Parathyroid adenoma (tissue), 2 donors: ENCODE measurements around the gene HEXB.

Source experiments
- H2AFZ ChIP-seq: fragments of 300-600 bp; sonication (generic); one replicate; pipeline ENCODE4 v1.7.0; 2017; ENCODE audit warnings: antibody characterized with exemption, mild to moderate bottlenecking
- H3K27ac ChIP-seq: fragments of 300-600 bp; sonication (generic); one replicate; pipeline ENCODE4 v1.7.0; 2017
- H3K27me3 ChIP-seq: fragments of 300-600 bp; sonication (generic); one replicate; pipeline ENCODE4 v1.7.0; 2017; ENCODE audit warnings: low read length; ENCODE audit not compliant: control insufficient read depth, insufficient read depth
- H3K36me3 ChIP-seq: fragments of 300-600 bp; sonication (generic); one replicate; pipeline ENCODE4 v1.7.0; 2017; ENCODE audit warnings: low read length; ENCODE audit not compliant: control insufficient read depth, insufficient read depth
- H3K4me1 ChIP-seq: fragments of 300-600 bp; sonication (generic); one replicate; pipeline ENCODE4 v1.7.0; 2017; ENCODE audit warnings: control low read depth
- H3K4me2 ChIP-seq: fragments of 300-600 bp; sonication (generic); one replicate; pipeline ENCODE4 v1.7.0; 2017; ENCODE audit warnings: low read length
- H3K4me3 ChIP-seq: fragments of 300-600 bp; sonication (generic); one replicate; pipeline ENCODE4 v1.7.0; 2017; ENCODE audit warnings: low read depth, low read length
- H3K79me2 ChIP-seq: fragments of 300-600 bp; sonication (generic); one replicate; pipeline ENCODE4 v1.7.0; 2017; ENCODE audit warnings: control low read depth
- H3K9ac ChIP-seq: fragments of 300-600 bp; sonication (generic); one replicate; pipeline ENCODE4 v1.7.0; 2017; ENCODE audit warnings: mild to moderate bottlenecking
- H3K9me3 ChIP-seq: fragments of 300-600 bp; sonication (generic); one replicate; pipeline ENCODE4 v1.7.0; 2017; ENCODE audit warnings: low read length; ENCODE audit not compliant: control insufficient read depth
- TF ChIP-seq, protein P1 (sequence below): fragments of 300-600 bp; sonication (generic); IDR thresholded peaks from one replicate; pipeline ENCODE4 v1.7.0; 2017; ENCODE audit warnings: antibody characterized with exemption, mild to moderate bottlenecking
- donor health status: primary hyperparathyroidism.

The HEXB gene

DNA sequence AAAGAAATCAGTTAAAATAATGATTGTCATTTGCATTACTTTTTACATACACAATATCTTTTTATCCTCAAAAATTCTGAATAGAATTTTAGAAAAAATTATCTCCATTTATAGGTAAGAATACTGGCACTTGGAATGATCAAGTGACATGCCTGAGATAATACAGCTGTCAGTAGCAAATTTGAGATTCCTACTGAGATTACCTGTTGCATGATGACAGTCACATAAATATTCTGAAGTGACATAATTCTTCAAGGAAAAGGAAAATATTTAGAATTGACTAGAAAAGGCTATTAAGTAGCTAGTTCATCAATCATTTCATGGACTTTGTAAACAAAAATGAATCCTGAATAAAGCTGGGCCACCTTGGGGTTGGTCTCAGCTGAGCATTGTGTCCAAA, 29.3 kb upstream of the HEXB start:
- no peaks in the 10 kb centered on the region for H3K79me2 ChIP-seq
- no peaks in the 10 kb centered on the region for H3K27me3 ChIP-seq
- H3K36me3 ChIP-seq, result no peaks in the 10 kb centered on the region
- H3K9me3 ChIP-seq, result no peaks in the 10 kb centered on the region
- H3K27ac ChIP-seq, result no peak overlapping the region
- H2AFZ ChIP-seq, result no peak overlapping the region
- H3K9ac ChIP-seq, result no peak overlapping the region
- H3K4me1 ChIP-seq, result no peaks in the 10 kb centered on the region
- no peak overlapping the region for H3K4me2 ChIP-seq
- TF ChIP-seq, protein P1, sequence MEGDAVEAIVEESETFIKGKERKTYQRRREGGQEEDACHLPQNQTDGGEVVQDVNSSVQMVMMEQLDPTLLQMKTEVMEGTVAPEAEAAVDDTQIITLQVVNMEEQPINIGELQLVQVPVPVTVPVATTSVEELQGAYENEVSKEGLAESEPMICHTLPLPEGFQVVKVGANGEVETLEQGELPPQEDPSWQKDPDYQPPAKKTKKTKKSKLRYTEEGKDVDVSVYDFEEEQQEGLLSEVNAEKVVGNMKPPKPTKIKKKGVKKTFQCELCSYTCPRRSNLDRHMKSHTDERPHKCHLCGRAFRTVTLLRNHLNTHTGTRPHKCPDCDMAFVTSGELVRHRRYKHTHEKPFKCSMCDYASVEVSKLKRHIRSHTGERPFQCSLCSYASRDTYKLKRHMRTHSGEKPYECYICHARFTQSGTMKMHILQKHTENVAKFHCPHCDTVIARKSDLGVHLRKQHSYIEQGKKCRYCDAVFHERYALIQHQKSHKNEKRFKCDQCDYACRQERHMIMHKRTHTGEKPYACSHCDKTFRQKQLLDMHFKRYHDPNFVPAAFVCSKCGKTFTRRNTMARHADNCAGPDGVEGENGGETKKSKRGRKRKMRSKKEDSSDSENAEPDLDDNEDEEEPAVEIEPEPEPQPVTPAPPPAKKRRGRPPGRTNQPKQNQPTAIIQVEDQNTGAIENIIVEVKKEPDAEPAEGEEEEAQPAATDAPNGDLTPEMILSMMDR, result no peak
- no peak overlapping the region for H3K4me3 ChIP-seq

DNA sequence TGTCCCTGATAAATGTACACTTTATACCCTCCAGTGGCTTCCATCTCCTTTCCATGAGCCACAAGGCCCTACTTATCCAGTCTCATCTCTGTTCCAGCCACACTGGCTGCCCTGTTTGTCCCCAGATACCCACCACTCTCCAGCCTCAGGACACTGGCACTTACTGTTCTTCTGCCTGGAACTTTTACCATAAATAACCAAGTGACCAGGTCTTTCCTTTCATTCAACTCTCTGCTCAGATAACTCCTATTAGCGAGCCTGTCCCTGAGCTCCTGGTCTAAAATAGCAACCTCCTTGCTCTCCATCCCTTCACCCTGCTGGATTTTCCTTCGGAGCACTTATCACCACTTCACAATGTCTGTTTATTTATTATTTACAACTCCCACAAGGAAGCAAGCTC, 27.9 kb upstream of the HEXB start:
- Histone ChIP-seq H3K79me2 (no peaks in the 10 kb centered on the region), H3K9ac (no peak overlapping the region), H3K4me2 (no peak overlapping the region), H3K27me3 (no peaks in the 10 kb centered on the region), H3K36me3 (no peaks in the 10 kb centered on the region), H3K4me1 (no peaks in the 10 kb centered on the region), H3K9me3 (no peaks in the 10 kb centered on the region), H2AFZ (no peak overlapping the region), H3K4me3 (no peak overlapping the region), H3K27ac (no peak overlapping the region)
- TF ChIP-seq, protein P1, result no peak

DNA sequence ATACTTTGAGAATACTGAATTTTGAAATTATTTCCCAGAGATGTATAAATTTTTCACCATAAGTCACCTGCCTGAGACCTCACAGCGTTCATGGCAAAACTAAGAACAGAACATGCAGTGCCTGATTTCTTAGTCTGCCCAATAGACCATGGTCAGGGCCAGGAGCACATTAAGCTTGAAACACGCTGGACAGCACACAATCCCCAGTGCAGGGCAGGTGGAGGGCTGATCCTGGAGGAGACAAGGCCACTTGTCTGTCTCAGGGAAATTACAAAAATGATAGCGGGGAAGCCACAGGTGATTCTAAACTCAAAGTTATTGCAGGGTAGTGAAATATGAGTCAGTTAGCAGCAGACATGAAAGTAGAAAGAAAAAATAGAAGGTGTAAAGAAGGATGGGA, 25.9 kb upstream of the HEXB start:
- TF ChIP-seq, protein P1, result no peak
- H3K27me3 ChIP-seq, result no peaks in the 10 kb centered on the region
- no peaks in the 10 kb centered on the region for H3K4me1 ChIP-seq
- no peaks in the 10 kb centered on the region for H3K79me2 ChIP-seq
- no peaks in the 10 kb centered on the region for H3K9me3 ChIP-seq
- H3K36me3 ChIP-seq, result no peaks in the 10 kb centered on the region
- H2AFZ ChIP-seq, result no peak overlapping the region
- H3K9ac ChIP-seq, result no peak overlapping the region
- no peak overlapping the region for H3K4me2 ChIP-seq
- no peak overlapping the region for H3K4me3 ChIP-seq
- no peak overlapping the region for H3K27ac ChIP-seq

DNA sequence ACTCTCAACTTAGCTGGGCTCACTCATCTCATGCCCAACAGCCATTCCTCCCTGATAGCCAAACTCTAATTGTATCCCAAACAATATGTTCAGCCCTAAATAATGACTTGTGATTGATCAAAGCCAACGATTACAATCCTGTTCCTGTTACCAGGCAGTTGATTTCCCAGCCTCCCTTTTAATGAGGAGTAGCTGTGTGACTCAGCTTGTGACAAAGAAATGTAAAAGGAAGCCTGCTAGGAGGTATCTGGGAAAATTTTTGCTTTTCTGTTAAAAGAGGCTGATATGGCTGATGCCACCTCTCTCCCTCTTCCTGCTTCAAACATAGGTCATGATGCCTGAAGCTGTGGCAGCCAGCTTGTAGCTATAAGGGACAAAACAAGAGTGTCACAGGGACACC, 24.9 kb upstream of the HEXB start:
- TF ChIP-seq, protein P1, result no peak
- Histone ChIP-seq H3K4me2 (no peak overlapping the region), H3K79me2 (no peaks in the 10 kb centered on the region), H3K27me3 (no peaks in the 10 kb centered on the region), H3K9ac (no peak overlapping the region), H3K4me3 (no peak overlapping the region), H3K9me3 (no peaks in the 10 kb centered on the region), H2AFZ (no peak overlapping the region), H3K4me1 (no peaks in the 10 kb centered on the region), H3K27ac (no peak overlapping the region), H3K36me3 (no peaks in the 10 kb centered on the region)

DNA sequence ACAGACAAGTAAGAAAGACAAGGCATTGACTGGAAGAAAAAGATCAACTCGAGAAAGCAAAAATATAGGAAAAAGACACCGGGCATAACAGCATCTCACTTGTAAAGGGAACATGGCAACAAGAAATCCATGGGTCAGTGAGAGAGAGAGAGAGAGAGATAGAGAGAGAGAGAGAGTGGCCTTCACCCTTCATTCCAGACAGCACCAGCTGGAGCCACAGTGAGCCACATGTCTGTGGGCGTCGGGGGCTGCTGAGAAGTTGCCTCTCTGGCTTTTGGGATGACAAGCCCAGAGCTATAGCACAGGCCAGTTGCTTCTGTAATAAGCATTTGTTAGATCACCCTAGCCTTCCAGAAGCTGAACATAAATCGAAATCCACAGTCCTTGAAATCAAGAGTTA, 24.2 kb upstream of the HEXB start:
- TF ChIP-seq, protein P1, result no peak
- Histone ChIP-seq H3K4me2 (no peak overlapping the region), H3K79me2 (no peaks in the 10 kb centered on the region), H3K9ac (no peak overlapping the region), H3K36me3 (no peaks in the 10 kb centered on the region), H3K9me3 (no peaks in the 10 kb centered on the region), H3K27me3 (no peaks in the 10 kb centered on the region), H3K4me3 (no peak overlapping the region), H3K4me1 (no peaks in the 10 kb centered on the region), H3K27ac (no peak overlapping the region), H2AFZ (no peak overlapping the region)
